ENCODE results near the gene JMJD4. TPM values are rescaled to one million over a fixed set of nuclear protein-coding genes. Genes with fewer than 3 reads are reported as not detected.

JMJD4 gene
- total RNA-seq, 1 experiment from 2014 or later, result 24.4 TPM

DNA sequence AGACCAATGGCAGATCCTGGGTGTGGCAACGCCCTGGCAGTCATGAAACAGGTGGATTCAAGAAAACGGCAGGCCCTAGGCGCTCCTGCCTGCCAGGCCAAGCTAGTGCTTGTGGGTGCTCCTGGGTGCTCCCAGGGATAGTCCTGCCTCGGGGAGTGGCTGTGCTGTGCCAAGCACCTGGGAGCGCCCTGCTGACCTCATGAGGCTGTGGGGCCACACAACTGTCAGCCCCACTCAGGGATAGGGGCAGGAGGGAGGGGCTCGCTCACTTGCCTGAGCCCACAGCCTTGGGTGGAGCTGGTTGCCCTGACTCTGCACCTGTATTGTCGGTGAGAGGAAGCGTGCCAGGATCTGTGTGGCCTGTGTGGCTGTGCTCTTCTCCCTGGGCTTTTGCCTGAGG is 9.6 kb upstream of the JMJD4 start:
- Histone ChIP-seq H3K56ac (ENCODE audit: insufficient read length, low read depth, low read length) (no peak overlapping the region), H3K23me2 (ENCODE audit: insufficient read length, low read depth, low read length, poor library complexity, severe bottlenecking) (no peaks in the 10 kb centered on the region), H2BK12ac (ENCODE audit: insufficient read length, low read depth, low read length) (no peak overlapping the region), H3K27ac (ENCODE audit: insufficient read length, low read depth, low read length) (no peak overlapping the region), H3K14ac (ENCODE audit: insufficient read depth, low read length) (no peak overlapping the region), H3K79me2 (ENCODE audit: insufficient read depth, low read length) (peaks cover 5% of the 10 kb centered on the region; the same call in 1 of the 2 replicates), H2BK20ac (ENCODE audit: low read depth, low read length, poor library complexity, severe bottlenecking) (no peak overlapping the region), H2AK5ac (ENCODE audit: insufficient read length, low read length) (no peak overlapping the region), H4K5ac (ENCODE audit: insufficient read length, low read depth, low read length) (no peak overlapping the region), H2BK15ac (ENCODE audit: low read depth, low read length) (no peak overlapping the region), H3K4me2 (ENCODE audit: insufficient read depth, insufficient read length, low read length) (no peak overlapping the region), H2BK120ac (ENCODE audit: low read depth, low read length, poor library complexity, severe bottlenecking) (no peak overlapping the region), H2BK5ac (ENCODE audit: insufficient read length, low read length) (no peak overlapping the region), H3T11ph (ENCODE audit: low read length) (no peak overlapping the region), H4K91ac (ENCODE audit: insufficient read length, low read depth, low read length) (no peak overlapping the region), H3K18ac (ENCODE audit: insufficient read length, low read depth, low read length) (no peak overlapping the region), H4K20me1 (ENCODE audit: control insufficient read depth, insufficient read depth, insufficient read length) (peaks cover 3% of the 10 kb centered on the region), H3K79me1 (ENCODE audit: insufficient read depth, low read depth, low read length, poor library complexity, severe bottlenecking) (peaks cover 8% of the 10 kb centered on the region), H2AFZ (ENCODE audit: low read length) (no peak overlapping the region), H3K4ac (ENCODE audit: low read depth, low read length) (no peak overlapping the region), H3K4me1 (ENCODE audit: insufficient read depth, low read length) (no peaks in the 10 kb centered on the region), H3K27me3 (ENCODE audit: insufficient read depth, low read length) (no peaks in the 10 kb centered on the region), H3K9me3 (ENCODE audit: control insufficient read depth, low read depth, low read length) (no peaks in the 10 kb centered on the region), H4K8ac (replicated peaks; ENCODE audit: insufficient read length, low read depth, low read length) (no peak overlapping the region), H3K9ac (ENCODE audit: extremely low read depth, insufficient read length, low read length) (no peak overlapping the region), H3K23ac (ENCODE audit: insufficient read length, low read depth, low read length) (no peak overlapping the region)
- peak overlapping the region in 1 of 3 experiments; percentile 81; a peak in 1 of 7 replicates for H3K27ac Mint-ChIP-seq
- TF ChIP-seq, protein P1, sequence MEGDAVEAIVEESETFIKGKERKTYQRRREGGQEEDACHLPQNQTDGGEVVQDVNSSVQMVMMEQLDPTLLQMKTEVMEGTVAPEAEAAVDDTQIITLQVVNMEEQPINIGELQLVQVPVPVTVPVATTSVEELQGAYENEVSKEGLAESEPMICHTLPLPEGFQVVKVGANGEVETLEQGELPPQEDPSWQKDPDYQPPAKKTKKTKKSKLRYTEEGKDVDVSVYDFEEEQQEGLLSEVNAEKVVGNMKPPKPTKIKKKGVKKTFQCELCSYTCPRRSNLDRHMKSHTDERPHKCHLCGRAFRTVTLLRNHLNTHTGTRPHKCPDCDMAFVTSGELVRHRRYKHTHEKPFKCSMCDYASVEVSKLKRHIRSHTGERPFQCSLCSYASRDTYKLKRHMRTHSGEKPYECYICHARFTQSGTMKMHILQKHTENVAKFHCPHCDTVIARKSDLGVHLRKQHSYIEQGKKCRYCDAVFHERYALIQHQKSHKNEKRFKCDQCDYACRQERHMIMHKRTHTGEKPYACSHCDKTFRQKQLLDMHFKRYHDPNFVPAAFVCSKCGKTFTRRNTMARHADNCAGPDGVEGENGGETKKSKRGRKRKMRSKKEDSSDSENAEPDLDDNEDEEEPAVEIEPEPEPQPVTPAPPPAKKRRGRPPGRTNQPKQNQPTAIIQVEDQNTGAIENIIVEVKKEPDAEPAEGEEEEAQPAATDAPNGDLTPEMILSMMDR (conservative IDR thresholded peaks at IDR 0.05), result no peak
- H3K9me3 Mint-ChIP-seq, result no peaks in the 10 kb centered on the region
- H3K4me1 Mint-ChIP-seq, result peaks cover 13% of the 10 kb centered on the region in 2 experiments
- no peaks in the 10 kb centered on the region for H3K27me3 Mint-ChIP-seq (ENCODE audit: low read depth)
- DNase-seq, result no peak
- WGBS (ENCODE audit: extremely low coverage, insufficient read length, low lambda C conversion rate), result no CpG with 5 or more reads among the region's 8 CpGs
- H3K4me3 Mint-ChIP-seq, result no peak overlapping the region
- peaks cover 5 to 18% (median 17%) of the 10 kb centered on the region in 3 experiments for H3K36me3 Mint-ChIP-seq (ENCODE audit: insufficient read depth in 1 of 3, low read depth in 3 of 3)

Data from H9 (cell line).